Spinal cord (tissue), 10 donors: ENCODE measurements around the gene NPRL2. TPM values are rescaled to one million over a fixed set of nuclear protein-coding genes. Genes with fewer than 3 reads are reported as not detected.
"Not testable (repeated sequence)": the region's sequence is repeated elsewhere in the genome, so short reads cannot be mapped to it uniquely, and the experiment has no call there.

ENCODE experiments used
- DNase-seq, 6 donors: peaks; one replicate each; pipeline versions ENCODE4 v3.0.0 to v3.0.0-alpha.2; 2013 to 2015; ENCODE audit warnings: low spot score in 6 of 6, low read depth in 4 of 6
- H3K27ac ChIP-seq: one replicate; pipeline ENCODE4 v1.5.1; 2013; ENCODE audit warnings: low read depth, low read length, control low read depth
- H3K27me3 ChIP-seq: one replicate; pipeline ENCODE4 v1.6.1; 2013; ENCODE audit warnings: low read length; ENCODE audit not compliant: control insufficient read depth, insufficient read depth
- H3K36me3 ChIP-seq: one replicate; pipeline ENCODE4 v1.6.1; 2013; ENCODE audit warnings: low read length; ENCODE audit not compliant: control insufficient read depth, insufficient read depth
- H3K4me1 ChIP-seq: one replicate; pipeline ENCODE4 v1.6.1; 2013; ENCODE audit warnings: low read length; ENCODE audit not compliant: control insufficient read depth, insufficient read depth
- H3K4me3 ChIP-seq: one replicate; pipeline ENCODE4 v1.5.1; 2013; ENCODE audit warnings: low read depth, low read length, control low read depth
- H3K9me3 ChIP-seq: one replicate; pipeline ENCODE4 v1.6.1; 2013; ENCODE audit warnings: low read length; ENCODE audit not compliant: control insufficient read depth, insufficient read depth
- WGBS: methylation state at CpG from one replicate; pipeline ENCODE4 v1.1.5; 2013; ENCODE audit warnings: missing lambda C conversion rate; ENCODE audit not compliant: insufficient coverage; 5-methylcytosine and 5-hydroxymethylcytosine counted together
- polyA plus RNA-seq, 2 donors: library from polyadenylated mRNA; unstranded; fragments of 120-200 nt; gene quantifications; one replicate each; pipeline ENCODE4 v1.2.1, GENCODE V29; 2013; ENCODE audit not compliant: insufficient read length in 2 of 2
- total RNA-seq, 2 donors: library from RNA; depleted of rRNA in 1 of 2; stranded (reverse); fragments of 120-200 nt in 1 of 2; fragments of >200 nt in 1 of 2; gene quantifications; one replicate each; pipeline versions ENCODE4 v1.2.3 to v1.2.4, GENCODE V29; 2013 to 2014
- donor health status: healthy.

NPRL2 gene
- total and polyA plus RNA-seq, 4 donors = 22.6 to 43.8 (median 37.0) TPM

DNA sequence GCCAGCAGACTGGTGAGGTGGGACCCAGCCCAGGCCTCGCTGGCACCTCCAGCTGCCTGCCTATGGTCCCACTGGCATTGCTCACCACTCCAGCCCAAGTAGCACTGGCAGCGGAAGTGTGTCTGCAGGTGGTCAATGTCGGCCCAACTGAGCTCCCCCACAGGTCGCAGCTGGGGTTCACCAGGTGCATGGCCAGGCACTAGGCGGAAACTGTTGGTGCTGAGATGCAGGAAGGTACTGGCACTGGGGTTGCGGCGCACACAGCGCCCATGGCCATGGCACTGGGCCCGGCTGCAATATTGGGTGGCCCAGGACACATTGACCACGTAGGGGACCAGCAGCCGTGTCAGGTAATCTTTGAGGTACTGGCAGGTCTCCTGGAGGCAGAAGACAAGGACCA is 32.4 kb downstream of the NPRL2 start:
- Histone ChIP-seq H3K27me3 (no peaks in the 10 kb centered on the region), H3K9me3 (no peaks in the 10 kb centered on the region), H3K4me1 (peaks cover 57% of the 10 kb centered on the region), H3K27ac (no peak overlapping the region), H3K4me3 (no peak overlapping the region), H3K36me3 (peaks cover 63% of the 10 kb centered on the region)
- DNase-seq = no peak
- whole genome bisulfite sequencing = 94% methylated on average over 11 of the region's 11 CpGs

DNA sequence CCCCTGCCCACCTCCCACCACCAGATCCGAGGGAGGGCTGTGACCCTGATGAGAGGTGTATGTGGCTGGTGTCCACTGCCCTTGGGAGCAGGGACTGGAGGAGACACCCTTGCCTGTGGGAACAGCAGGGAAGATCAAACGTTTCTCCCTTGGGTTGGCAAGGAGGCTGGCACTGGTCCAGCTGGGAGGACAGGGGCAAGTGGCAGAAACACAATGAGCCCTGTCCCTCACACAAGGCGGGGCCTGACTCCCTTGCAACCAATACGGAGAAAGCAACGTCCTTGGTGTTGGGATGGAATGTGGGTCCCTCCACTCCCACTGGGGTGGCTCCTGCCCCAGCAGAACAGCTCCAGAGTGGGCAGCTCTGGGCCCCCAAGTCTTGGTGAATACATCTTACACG is 33.3 kb downstream of the NPRL2 start:
- WGBS = 29% methylated on average over 2 of the region's 6 CpGs
- Histone ChIP-seq H3K27me3 (no peaks in the 10 kb centered on the region), H3K4me1 (peaks cover 49% of the 10 kb centered on the region), H3K36me3 (peaks cover 59% of the 10 kb centered on the region), H3K4me3 (no peak overlapping the region), H3K9me3 (no peaks in the 10 kb centered on the region), H3K27ac (no peak overlapping the region)
- no peak for DNase-seq

DNA sequence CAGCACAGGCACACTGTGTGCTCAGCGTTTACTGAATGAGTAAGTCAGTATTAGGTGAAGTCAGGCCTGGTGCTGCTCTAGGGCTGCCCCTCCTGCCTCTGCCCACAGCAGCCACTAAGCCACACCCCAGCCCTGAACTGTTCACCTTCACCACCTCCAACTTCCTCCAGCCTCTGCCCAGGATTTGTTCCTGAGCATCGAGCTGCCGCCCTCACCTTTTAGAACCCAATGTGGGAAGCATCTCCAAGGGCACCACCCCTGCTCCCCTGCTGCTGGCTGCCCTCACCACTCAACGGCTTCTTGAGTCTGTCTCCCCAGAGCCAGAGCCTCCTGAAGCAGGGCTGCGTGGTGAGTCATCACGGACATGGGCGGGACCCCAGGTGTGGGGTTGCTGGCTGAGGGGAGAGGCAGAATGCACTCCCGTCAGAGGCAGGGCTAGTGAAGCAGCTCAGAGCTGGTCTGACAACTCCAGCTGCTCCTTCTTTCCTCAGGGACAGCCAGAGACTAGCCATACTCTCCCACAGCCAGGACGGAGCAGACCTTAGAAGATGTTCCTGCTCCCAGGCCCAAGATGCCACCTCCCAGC is 33.8 kb downstream of the NPRL2 start:
- Histone ChIP-seq H3K27ac (no peak overlapping the region), H3K9me3 (no peaks in the 10 kb centered on the region), H3K4me1 (peaks cover 43% of the 10 kb centered on the region), H3K4me3 (no peak overlapping the region), H3K36me3 (peaks cover 59% of the 10 kb centered on the region), H3K27me3 (no peaks in the 10 kb centered on the region)
- 89% methylated on average over 8 of the region's 9 CpGs for WGBS
- no peak for DNase-seq

DNA sequence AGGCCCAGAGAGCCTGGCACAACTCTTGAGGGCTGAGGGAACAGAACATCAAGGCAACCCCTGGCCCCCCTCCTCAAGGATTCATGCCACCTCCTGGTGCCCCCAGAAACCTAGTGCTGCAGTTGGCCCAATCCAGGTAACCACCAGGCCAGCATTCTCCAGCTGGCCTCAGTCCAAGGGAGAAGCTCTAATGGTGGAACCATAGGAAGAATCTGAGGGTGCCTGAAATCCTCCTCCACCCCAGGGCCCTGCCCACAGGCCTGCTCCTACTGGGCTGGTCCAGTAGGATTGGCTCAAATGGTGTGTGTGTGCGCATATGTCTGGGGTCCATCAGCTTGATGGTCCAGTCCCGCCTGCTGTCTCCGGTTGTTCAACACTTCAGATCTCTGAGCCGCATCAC is 35.8 kb downstream of the NPRL2 start:
- DNase-seq = no peak
- 100% methylated on average over 1 of the region's 4 CpGs for WGBS
- no peaks in the 10 kb centered on the region for H3K27me3 ChIP-seq
- H3K4me1 ChIP-seq = peaks cover 31% of the 10 kb centered on the region
- H3K9me3 ChIP-seq = no peaks in the 10 kb centered on the region
- no peak overlapping the region for H3K4me3 ChIP-seq
- H3K27ac ChIP-seq = no peak overlapping the region
- H3K36me3 ChIP-seq = peaks cover 56% of the 10 kb centered on the region

DNA sequence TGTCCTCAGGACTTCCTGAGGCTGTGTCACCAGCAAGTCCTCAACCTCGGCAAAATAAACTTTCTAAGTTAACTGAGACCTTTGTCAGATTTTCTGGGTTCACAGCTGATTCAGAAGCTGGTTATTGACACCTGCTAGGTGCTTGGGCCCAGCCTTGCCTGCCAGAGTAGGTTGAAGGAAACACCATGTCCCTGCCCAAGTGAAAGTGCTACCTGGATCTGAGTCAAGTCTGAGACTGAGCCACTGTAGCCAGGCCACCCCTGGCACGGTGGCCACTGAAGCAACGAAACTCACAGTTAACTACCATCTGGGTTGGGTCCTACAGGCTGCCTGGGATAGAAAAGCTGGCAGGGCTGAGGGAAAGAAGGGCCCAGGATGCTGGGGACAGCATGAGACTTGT is 36.2 kb downstream of the NPRL2 start:
- Histone ChIP-seq H3K4me3 (no peak overlapping the region), H3K27me3 (no peaks in the 10 kb centered on the region), H3K4me1 (peaks cover 27% of the 10 kb centered on the region), H3K9me3 (no peaks in the 10 kb centered on the region), H3K36me3 (peaks cover 52% of the 10 kb centered on the region), H3K27ac (no peak overlapping the region)
- no peak for DNase-seq
- 100% methylated on average over 1 of the region's 3 CpGs for WGBS

DNA sequence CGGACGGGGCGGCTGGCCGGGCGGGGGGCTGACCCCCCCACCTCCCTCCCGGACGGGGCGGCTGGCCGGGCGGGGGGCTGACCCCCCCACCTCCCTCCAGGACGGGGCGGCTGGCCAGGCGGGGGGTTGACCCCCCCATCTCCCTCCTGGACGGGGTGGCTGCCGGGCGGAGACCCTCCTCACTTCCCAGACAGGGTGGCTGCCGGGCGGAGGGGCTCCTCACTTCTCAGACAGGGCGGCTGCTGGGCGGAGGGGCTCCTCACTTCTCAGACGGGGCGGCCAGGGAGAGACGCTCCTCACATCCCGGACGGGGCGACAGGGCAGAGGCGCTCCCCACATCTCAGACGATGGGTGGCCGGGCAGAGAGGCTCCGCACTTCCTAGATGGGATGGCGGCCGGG is 38.5 kb downstream of the NPRL2 start:
- H3K4me3 ChIP-seq, DNase-seq, H3K9me3 ChIP-seq, H3K27me3 ChIP-seq, H3K4me1 ChIP-seq, H3K27ac ChIP-seq: not testable (repeated sequence)
- peaks cover 29% of the 10 kb centered on the region for H3K36me3 ChIP-seq
- no CpG with 5 or more reads among the region's 32 CpGs for WGBS

DNA sequence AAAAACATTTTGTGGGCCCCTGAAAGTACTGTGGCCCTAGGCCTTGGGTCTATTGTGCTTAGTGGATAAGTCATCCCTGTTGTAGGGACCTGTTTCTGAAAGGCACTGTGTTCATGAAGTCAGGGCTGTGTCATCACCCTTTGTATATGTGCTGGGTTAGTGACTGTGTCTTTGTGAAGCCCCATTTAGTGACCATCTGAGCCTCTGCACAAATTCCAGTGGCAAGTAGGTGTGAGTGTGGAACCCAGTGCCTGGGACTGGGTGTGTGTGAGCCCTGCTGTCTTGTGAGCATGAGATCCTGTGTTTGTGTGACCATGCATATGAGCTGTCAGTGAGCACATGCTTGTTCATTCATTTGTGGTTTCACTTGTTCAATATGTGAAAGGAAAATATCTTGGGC is 46.0 kb downstream of the NPRL2 start:
- Histone ChIP-seq H3K4me1 (peaks cover 37% of the 10 kb centered on the region), H3K4me3 (no peak overlapping the region), H3K36me3 (peaks cover 16% of the 10 kb centered on the region), H3K27ac (no peak overlapping the region), H3K9me3 (no peaks in the 10 kb centered on the region), H3K27me3 (no peaks in the 10 kb centered on the region)
- no peak for DNase-seq

DNA sequence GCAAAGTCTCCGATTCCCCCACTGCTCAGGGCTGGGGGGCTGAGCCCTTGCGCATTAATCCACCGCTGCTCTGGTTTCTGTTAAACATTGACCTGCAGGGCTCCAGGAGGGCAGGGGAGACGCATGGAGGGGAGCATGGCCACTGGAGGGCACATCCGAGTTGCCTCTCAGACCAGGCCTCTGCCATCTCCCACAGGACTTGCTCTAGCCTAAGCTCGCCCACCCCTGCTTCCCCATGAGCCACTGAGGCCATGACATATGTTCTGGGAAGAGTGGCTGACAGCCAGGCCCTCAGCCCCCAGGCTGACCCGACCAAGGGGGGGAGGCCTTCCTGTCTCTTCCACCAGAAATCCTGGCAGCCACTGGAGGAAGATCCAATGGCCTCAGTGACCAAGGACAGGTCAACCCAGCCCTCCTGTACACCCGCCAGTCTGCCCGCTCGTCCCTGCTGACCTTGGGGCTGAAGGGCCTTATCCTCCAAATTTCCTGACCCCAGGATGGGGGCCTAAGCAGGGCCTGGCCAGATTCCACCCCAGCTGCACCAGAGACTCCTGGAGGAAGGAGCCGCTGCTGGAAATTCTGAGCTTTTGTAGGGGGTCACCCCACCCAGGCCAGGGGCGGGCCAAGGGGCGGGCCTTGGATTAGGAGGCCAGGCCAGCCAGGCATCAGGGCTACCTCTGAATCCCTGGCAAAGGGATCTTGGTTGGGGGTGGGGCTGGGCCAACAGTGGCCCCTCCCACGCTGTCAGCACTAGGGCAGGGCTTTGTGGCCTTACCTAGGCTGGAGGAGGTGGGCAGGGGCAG is 47.4 kb downstream of the NPRL2 start, which contains the start of gene HYAL1:
Gene HYAL1, minus strand, starts transcription at position 562 of the 803 bp plus-strand sequence. CDS start 618 bp downstream, outside the sequence.
- H3K4me1 ChIP-seq = peaks cover 48% of the 10 kb centered on the region

DNA sequence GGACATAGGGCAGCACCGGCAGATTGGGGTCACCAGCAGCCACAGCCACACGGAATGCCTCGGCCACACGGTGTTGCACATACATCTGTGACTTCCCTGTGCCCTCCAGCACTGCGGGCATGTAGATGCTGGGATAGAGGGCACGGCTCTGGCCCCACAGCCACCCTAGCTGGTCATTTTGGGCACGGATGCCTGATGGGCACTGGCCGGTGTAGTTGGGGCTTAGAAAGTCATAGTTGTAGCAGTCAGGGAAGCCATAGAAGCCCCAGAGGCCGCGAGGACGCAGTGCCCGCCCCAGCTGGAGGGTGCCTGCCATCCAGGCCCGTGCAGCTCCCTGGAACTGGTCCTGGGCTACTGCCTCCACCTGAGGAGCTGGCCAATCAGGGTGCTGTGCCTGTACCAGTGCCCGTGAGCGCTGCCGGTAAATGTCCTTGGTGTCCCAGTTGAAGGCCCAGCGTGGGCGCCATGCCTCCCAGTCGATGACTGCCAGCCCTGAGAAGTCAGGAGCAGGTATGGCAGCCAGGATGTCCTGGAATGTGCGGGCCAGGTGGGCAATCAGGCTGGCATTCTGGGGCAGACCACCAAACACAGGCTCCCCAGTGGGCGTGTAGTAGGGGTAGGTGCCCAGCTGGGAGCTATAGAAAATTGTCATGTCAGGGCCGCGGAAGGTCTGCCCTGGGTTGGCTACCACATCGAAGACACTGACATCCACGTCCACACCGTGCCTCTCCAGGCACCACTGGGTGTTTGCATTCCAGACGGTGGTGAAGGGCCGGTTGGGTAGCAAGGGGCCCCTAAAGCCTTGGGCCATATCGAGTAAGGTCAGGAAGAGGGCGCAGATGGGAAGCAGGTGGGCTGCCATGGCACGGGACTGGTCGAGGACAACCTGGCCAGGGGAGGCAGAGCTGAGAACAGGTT is 48.2 kb downstream of the NPRL2 start:
- no peak for DNase-seq
- Histone ChIP-seq H3K36me3 (peaks cover 19% of the 10 kb centered on the region), H3K4me1 (peaks cover 57% of the 10 kb centered on the region), H3K4me3 (no peak overlapping the region), H3K27ac (no peak overlapping the region), H3K27me3 (no peaks in the 10 kb centered on the region), H3K9me3 (no peaks in the 10 kb centered on the region)
- WGBS = 88% methylated on average over 32 of the region's 32 CpGs

More for the DNA sequence above, 47.4 kb downstream of the NPRL2 start, which contains the start of gene HYAL1:
- no peak for DNase-seq
- Histone ChIP-seq H3K9me3 (no peaks in the 10 kb centered on the region), H3K27me3 (no peaks in the 10 kb centered on the region), H3K4me3 (no peak within 1 kb of the TSS), H3K36me3 (peaks cover 16% of the 10 kb centered on the region), H3K27ac (no peak within 1 kb of the TSS)
- WGBS = 61% methylated on average over 14 of the region's 14 CpGs
